ENCODE measurements around the gene BARHL2. TPM values are rescaled to one million over a fixed set of nuclear protein-coding genes. Genes with fewer than 3 reads are reported as not detected.

Gene BARHL2
- total RNA-seq, result 1.4 TPM

GRCh38 chr1:90716552-90717355 lies at the start of gene BARHL2:
TSS of gene BARHL2 (minus strand) at chr1:90717302. CDS start at chr1:90717195, 107 bp downstream.

All from diencephalon (tissue), 1 donor.